ENCODE data around the gene CCDC91.

Gene CCDC91

DNA sequence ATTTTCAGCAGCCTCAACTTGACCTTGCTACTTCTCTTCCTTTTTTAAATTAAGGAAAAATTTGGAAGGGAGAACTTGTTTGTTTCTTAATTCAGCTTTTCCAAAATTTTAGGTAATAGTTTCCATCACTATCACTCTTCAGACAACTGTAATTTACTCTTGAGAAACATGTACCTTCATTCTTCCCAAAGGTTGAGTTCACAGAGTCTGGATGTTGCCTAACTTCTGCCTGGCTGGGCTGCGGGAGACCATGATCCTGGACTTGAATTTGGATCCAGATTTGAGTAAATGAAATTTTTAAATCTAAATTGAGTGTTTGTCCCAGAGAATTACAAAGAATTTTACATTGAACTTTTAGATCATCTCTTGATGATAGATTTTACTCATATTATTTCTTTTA lies 193.1 kb downstream of the CCDC91 start:
- H3K4me3 Mint-ChIP-seq: no peak overlapping the region

DNA sequence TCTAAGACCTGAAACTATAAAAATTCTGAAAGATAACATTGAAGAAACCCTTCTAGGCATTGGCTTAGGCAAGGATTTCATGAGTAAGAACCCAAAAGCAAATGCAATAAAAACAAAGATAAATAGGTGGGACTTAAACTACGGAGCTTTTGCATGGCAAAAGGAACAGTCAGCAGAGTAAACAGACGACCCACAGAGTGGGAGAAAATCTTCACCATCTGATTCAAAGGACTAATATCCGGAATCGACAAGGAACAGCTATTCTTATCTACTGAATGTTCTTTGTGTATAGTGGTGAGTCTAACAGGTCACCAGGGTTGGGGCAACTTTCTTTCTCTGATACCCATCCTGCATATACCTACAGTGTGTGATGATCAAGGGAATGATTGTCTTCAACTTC lies 198.6 kb downstream of the CCDC91 start:
- no peak for ATAC-seq (replicated peaks)
- no peak for DNase-seq
- no peak overlapping the region for H3K27ac Mint-ChIP-seq
- H3K36me3 Mint-ChIP-seq (ENCODE audit: insufficient read depth): peaks cover 3% of the 10 kb centered on the region
- no peaks in the 10 kb centered on the region for H3K27me3 Mint-ChIP-seq
- no peaks in the 10 kb centered on the region for H3K9me3 Mint-ChIP-seq
- H3K4me3 Mint-ChIP-seq: no peak overlapping the region
- H3K4me1 Mint-ChIP-seq (ENCODE audit: low read depth in 2 of 2): no peaks in the 10 kb centered on the region

More for the DNA sequence above, 193.1 kb downstream of the CCDC91 start:
- no peak for ATAC-seq (replicated peaks)
- no peaks in the 10 kb centered on the region for H3K27me3 Mint-ChIP-seq
- no peaks in the 10 kb centered on the region for H3K4me1 Mint-ChIP-seq (ENCODE audit: low read depth in 2 of 2)
- no peak overlapping the region for H3K27ac Mint-ChIP-seq
- no peaks in the 10 kb centered on the region for H3K9me3 Mint-ChIP-seq
- DNase-seq: no peak
- H3K36me3 Mint-ChIP-seq (ENCODE audit: insufficient read depth): no peaks in the 10 kb centered on the region

DNA sequence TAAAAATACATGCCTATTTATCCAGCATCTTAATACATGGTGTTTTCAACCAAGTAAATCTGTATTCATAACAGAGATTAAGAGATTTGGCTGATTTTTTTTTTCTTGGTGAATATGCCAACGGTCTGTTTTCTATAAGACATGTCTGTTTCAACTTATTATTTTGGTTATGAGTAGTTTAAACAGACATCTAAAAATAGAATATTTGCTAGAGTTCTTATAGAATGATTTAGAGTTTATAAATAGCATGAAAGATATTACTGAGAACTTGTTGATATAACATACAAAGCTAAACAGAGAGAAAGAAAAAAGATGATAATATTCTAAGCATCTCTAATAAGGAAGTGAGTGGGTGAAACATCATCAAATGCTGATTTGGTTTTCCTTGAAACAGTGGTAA lies 199.9 kb downstream of the CCDC91 start:
- Mint-ChIP-seq H3K9me3 (no peaks in the 10 kb centered on the region), H3K36me3 (ENCODE audit: insufficient read depth) (peaks cover 3% of the 10 kb centered on the region), H3K27me3 (no peaks in the 10 kb centered on the region), H3K4me3 (no peak overlapping the region), H3K27ac (no peak overlapping the region), H3K4me1 (ENCODE audit: low read depth in 2 of 2) (no peaks in the 10 kb centered on the region)
- ATAC-seq (replicated peaks): no peak
- no peak for DNase-seq

DNA sequence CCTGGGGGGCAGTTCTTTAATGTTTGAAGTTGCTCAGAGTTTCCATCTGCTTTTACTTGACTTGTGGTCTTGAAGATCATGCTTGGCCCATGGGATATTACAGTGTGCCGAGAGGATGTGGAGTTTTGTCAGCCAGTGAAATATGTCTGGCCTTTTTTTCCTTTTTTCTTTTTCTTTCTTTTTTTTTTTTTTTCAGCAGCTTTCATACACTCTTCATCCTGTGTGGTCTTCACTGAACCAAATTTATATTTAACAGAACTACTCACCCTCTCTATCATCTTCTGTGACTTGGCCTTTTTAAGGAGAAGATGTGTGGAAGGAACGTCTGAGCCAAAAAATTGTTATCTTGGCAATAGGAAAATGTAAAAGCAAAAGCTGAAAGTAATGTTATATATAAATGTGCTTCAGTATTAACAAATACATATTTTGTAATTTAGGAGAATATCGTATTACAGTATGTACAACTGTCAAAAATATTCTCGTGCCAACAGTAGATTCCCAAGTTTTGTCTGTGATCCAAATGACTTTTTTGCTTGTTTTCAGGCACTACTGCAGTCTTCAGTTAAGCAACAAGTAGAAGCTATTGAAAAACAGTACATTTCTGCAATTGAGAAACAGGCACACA lies 200.6 kb downstream of the CCDC91 start:
- no peak overlapping the region for H3K27ac Mint-ChIP-seq
- H3K4me3 Mint-ChIP-seq: no peak overlapping the region
- no peaks in the 10 kb centered on the region for H3K4me1 Mint-ChIP-seq (ENCODE audit: low read depth in 2 of 2)
- no peak for ATAC-seq (replicated peaks)
- no peaks in the 10 kb centered on the region for H3K27me3 Mint-ChIP-seq
- no peak for DNase-seq
- no peaks in the 10 kb centered on the region for H3K9me3 Mint-ChIP-seq
- peaks cover 3% of the 10 kb centered on the region for H3K36me3 Mint-ChIP-seq (ENCODE audit: insufficient read depth)

DNA sequence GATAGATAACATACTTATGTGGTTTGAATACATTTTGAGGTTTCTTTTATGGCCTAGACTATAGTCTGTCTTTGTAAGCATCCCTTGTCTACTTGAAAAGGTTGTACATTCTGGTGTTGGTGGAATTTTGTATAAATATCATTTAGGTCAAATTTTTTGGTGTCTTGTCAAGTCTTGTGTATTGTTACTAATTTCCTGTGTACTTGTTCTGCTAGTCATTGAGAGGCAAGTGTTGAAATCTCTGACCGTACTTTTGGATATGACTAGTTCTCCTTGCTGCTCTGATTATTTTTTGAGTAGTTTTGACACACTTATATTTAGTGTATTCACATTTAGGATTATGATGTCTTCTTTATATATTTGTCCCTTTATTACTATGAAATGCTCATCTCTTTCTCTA lies 219.6 kb downstream of the CCDC91 start:
- DNase-seq (no peak), ATAC-seq (replicated peaks) (no peak)
- H3K27ac Mint-ChIP-seq: no peak overlapping the region
- H3K27me3 Mint-ChIP-seq: no peaks in the 10 kb centered on the region
- H3K36me3 Mint-ChIP-seq (ENCODE audit: insufficient read depth): peaks cover 11% of the 10 kb centered on the region
- no peak overlapping the region for H3K4me3 Mint-ChIP-seq
- no peaks in the 10 kb centered on the region for H3K9me3 Mint-ChIP-seq
- peaks cover 0 to 17% of the 10 kb centered on the region in 2 donors for H3K4me1 Mint-ChIP-seq (ENCODE audit: low read depth in 2 of 2)

DNA sequence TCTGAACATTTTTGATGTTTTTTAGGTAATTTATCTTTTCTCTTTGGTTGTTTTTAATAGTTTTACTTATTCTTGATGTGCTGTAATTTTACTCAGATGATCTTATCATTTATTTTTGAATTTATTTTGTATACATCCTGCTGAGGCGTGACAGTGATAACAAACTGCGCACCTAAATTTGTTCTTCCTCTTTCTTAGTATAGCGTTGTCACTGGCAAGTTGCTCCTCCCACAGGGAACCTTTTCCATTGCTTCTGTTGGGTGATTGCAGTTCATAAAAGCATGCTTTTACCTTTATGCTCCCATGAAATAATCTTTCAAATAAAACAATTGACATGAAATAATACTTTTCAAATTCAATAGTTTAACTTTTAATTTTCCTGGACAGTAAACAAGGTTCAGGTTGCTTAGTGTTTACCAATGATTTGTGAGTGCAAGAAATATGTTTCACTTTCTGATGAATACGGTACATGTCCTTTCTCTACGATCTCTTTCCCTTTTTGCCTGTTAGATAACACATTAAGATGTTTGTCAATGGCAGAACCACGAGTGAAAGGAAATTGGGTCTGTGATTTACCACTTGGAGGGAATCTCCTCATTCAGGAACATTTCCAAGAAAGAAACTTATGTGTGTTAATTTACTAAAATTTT lies 223.3 kb downstream of the CCDC91 start:
- peaks cover 10% of the 10 kb centered on the region for H3K36me3 Mint-ChIP-seq (ENCODE audit: insufficient read depth)

DNA sequence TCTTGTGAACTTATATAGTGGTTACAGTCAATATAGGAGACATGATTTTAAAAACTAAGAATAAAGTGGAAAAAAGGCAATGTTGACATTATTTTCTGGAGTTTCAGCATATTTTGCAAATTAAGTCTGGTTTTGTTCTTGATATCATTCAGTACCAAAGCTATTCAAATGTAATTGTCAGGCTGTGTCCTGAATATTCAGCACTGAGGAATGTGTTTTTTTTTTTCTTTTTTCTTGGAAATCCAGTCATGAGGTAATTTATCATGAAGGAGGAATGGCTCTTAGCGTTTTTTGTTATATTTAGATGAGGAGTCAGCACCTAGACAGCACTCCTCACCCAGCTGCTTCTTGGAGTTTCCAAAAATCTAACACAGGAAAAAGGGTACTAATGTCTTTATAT lies 225.5 kb downstream of the CCDC91 start:
- peaks cover 0 to 16% of the 10 kb centered on the region in 2 donors for H3K4me1 Mint-ChIP-seq (ENCODE audit: low read depth in 2 of 2)
- H3K9me3 Mint-ChIP-seq: no peaks in the 10 kb centered on the region
- ATAC-seq (replicated peaks) (no peak), DNase-seq (no peak)
- no peak overlapping the region for H3K27ac Mint-ChIP-seq
- H3K4me3 Mint-ChIP-seq: no peak overlapping the region
- no peaks in the 10 kb centered on the region for H3K27me3 Mint-ChIP-seq
- peaks cover 10% of the 10 kb centered on the region for H3K36me3 Mint-ChIP-seq (ENCODE audit: insufficient read depth)

More for the DNA sequence above, 223.3 kb downstream of the CCDC91 start:
- H3K9me3 Mint-ChIP-seq: no peaks in the 10 kb centered on the region
- no peak overlapping the region for H3K4me3 Mint-ChIP-seq
- DNase-seq: no peak
- no peaks in the 10 kb centered on the region for H3K27me3 Mint-ChIP-seq
- ATAC-seq (replicated peaks): no peak
- H3K4me1 Mint-ChIP-seq (ENCODE audit: low read depth in 2 of 2): peaks cover 0 to 21% of the 10 kb centered on the region in 2 donors
- H3K27ac Mint-ChIP-seq: peak overlapping the region in 1 of 2 donors; percentile 74

DNA sequence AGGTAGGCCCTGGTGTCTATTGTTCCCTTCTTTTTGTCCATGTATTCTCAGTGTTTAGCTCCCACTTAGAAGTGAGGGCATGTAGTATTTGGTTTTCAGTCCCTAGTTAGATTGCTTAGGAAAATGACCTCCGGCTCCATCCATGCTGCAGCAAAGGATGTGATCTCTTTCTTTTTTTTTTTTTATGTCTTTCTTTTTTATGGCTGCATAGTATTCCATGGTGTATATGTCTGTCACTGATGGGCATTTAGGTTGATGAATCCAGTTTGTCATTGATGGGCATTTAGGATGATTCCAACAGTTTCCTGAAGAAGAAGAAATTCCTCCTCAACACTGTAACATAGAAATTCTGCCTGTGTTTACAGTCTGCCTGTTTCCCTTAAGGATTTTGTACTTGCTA lies 231.1 kb downstream of the CCDC91 start:
- H3K9me3 Mint-ChIP-seq: peaks cover 0 to 2% of the 10 kb centered on the region in 2 donors
- H3K4me1 Mint-ChIP-seq (ENCODE audit: low read depth in 2 of 2): peaks cover 5 to 13% of the 10 kb centered on the region in 2 donors
- no peaks in the 10 kb centered on the region for H3K36me3 Mint-ChIP-seq (ENCODE audit: insufficient read depth)
- H3K4me3 Mint-ChIP-seq: no peak overlapping the region
- DNase-seq (no peak), ATAC-seq (replicated peaks) (no peak)
- H3K27ac Mint-ChIP-seq: no peak overlapping the region
- no peaks in the 10 kb centered on the region for H3K27me3 Mint-ChIP-seq

DNA sequence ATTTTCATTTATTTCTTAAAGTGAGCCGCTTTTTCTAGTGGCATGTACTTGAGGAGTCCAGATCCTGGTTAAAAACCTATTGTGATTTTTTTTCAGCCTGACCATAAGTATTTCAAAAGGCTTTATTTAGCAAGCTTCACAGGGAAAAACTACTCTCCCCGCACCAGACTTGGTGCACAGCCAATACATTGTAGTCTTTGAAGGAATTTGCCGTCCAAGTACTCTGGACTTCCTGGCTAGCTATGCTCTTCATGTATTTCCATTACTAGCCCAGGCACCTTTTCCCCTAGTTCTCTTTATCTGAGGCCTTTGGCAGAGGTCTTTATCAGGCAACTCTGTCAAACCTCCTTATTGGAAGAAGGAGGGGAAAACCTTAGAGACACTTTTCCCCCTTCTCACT lies 234.7 kb downstream of the CCDC91 start:
- Mint-ChIP-seq H3K36me3 (ENCODE audit: insufficient read depth) (no peaks in the 10 kb centered on the region), H3K27ac (no peak overlapping the region), H3K4me3 (no peak overlapping the region), H3K27me3 (no peaks in the 10 kb centered on the region), H3K4me1 (ENCODE audit: low read depth in 2 of 2) (peaks cover 5 to 13% of the 10 kb centered on the region in 2 donors), H3K9me3 (peaks cover 0 to 2% of the 10 kb centered on the region in 2 donors)
- ATAC-seq (replicated peaks) (no peak), DNase-seq (no peak)

DNA sequence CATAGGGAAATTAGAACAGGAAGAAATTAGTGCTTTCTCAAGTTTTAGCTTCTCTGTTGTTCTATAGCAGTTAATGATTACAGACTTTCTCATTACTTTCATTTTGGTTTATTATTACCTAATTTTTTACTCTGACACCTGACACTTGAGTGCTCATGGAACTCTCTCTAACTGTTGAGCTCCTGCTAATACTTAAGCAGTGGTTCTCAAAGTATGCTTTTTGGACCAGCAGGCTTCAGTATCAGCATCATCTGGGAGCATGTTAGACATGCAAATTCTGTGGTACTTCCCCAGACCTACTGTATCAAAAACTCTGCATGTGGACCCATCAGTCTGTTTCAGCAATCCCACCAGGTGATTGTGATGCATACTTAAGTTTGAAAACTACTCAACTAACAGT lies 235.3 kb downstream of the CCDC91 start:
- Mint-ChIP-seq H3K4me1 (ENCODE audit: low read depth in 2 of 2) (peaks cover 5 to 13% of the 10 kb centered on the region in 2 donors), H3K27me3 (no peaks in the 10 kb centered on the region), H3K9me3 (peaks cover 0 to 2% of the 10 kb centered on the region in 2 donors), H3K4me3 (no peak overlapping the region), H3K27ac (no peak overlapping the region), H3K36me3 (ENCODE audit: insufficient read depth) (no peaks in the 10 kb centered on the region)
- no peak for ATAC-seq (replicated peaks)
- no peak for DNase-seq

DNA sequence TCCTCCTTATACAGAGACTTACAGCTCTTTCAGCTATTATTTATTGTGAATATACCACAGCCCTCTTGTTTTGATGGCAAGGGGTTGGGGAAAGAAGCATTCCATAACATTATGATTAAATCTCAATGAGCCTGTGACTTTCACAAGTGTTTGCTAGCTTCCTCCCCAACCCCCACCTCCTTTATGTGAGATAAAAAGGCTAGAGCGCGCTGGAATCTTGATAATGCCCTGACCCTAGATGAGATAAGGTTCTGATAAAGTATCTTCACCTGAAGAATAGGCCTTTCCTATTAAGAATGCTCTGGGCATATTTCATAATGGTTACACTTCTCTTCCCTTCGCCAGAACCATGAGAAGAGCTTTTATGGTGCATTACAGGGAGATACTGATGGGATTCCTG lies 236.8 kb downstream of the CCDC91 start:
- no peak overlapping the region for H3K27ac Mint-ChIP-seq

DNA sequence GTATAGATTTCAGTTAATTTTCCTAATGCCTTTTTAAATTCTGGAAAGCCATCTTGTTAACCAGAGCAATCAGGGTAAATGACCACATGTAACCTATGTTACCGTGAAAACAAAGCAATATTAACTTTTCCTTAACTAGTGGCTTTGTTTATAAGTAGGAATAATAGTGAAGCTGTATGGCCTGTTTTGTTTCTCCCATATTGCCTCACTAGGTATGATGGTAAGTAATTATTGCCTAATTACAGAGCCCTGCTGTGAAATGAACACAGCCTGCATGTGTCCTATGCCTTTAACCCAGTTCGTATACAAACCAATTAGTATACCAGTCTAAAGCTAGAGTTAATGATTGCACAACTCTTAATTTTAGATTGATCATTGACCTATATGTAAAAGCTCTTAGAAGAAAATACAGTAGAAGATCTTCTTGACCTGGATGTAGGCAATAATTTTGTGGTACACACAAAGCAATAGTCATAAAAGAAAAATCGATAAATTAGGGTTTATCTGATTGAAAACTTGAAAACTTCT lies 249.9 kb downstream of the CCDC91 start:
- Mint-ChIP-seq H3K27ac (no peak overlapping the region), H3K4me1 (ENCODE audit: low read depth in 2 of 2) (peaks cover 0 to 6% of the 10 kb centered on the region in 2 donors), H3K4me3 (no peak overlapping the region), H3K36me3 (ENCODE audit: insufficient read depth) (peaks cover 3% of the 10 kb centered on the region), H3K27me3 (no peaks in the 10 kb centered on the region), H3K9me3 (no peaks in the 10 kb centered on the region)
- no peak for DNase-seq
- ATAC-seq (replicated peaks): no peak

More for the DNA sequence above, 236.8 kb downstream of the CCDC91 start:
- no peak overlapping the region for H3K4me3 Mint-ChIP-seq
- DNase-seq: no peak
- H3K36me3 Mint-ChIP-seq (ENCODE audit: insufficient read depth): no peaks in the 10 kb centered on the region
- no peak for ATAC-seq (replicated peaks)
- no peaks in the 10 kb centered on the region for H3K27me3 Mint-ChIP-seq
- H3K9me3 Mint-ChIP-seq: no peaks in the 10 kb centered on the region
- peaks cover 5 to 13% of the 10 kb centered on the region in 2 donors for H3K4me1 Mint-ChIP-seq (ENCODE audit: low read depth in 2 of 2)

DNA sequence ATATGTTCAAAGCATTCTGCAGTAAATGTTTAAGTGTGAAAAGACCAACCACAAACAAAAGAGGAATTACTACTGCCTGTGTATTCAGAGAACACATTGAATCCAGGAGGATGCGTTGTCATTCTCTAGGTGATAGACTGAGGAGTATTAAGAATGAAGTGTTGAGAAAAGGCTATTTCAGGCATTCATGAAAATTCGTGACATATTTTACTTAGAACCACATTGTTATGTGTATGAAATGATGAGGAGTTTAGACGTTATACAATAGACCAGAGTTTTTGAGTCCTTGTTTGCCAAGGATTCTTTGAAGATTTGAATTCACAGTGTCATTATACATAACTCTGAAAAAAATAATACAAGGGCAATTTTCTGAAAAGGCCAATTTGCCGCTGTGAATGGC lies 251.8 kb downstream of the CCDC91 start:
- H3K9me3 Mint-ChIP-seq: no peaks in the 10 kb centered on the region

DNA sequence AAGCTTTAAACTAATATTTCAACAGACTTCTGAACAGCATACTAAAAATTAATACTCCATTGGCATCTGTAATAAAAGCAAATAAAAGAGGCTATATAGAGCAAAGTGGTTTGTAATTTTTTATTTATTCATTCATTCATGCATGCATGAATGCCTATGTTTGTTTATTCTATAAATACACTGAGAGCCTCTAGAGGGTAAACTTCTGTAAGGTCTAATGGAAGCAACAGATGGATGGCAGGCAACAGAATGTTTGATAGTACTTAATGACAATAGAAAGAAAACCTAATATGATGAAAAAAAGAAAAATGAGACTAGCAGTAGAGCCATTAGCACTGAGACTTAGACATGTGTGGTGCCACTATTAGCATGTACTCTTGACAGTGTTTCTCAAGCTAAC lies 253.1 kb downstream of the CCDC91 start:
- H3K4me3 Mint-ChIP-seq: no peak overlapping the region
- DNase-seq (no peak), ATAC-seq (replicated peaks) (no peak)
- H3K9me3 Mint-ChIP-seq: no peaks in the 10 kb centered on the region
- H3K36me3 Mint-ChIP-seq (ENCODE audit: insufficient read depth): peaks cover 3% of the 10 kb centered on the region
- H3K27me3 Mint-ChIP-seq: no peaks in the 10 kb centered on the region
- no peak overlapping the region for H3K27ac Mint-ChIP-seq
- peaks cover 0 to 1% of the 10 kb centered on the region in 2 donors for H3K4me1 Mint-ChIP-seq (ENCODE audit: low read depth in 2 of 2)

More for the DNA sequence above, 251.8 kb downstream of the CCDC91 start:
- peaks cover 0 to 4% of the 10 kb centered on the region in 2 donors for H3K4me1 Mint-ChIP-seq (ENCODE audit: low read depth in 2 of 2)
- H3K27me3 Mint-ChIP-seq: no peaks in the 10 kb centered on the region
- H3K4me3 Mint-ChIP-seq: no peak overlapping the region
- DNase-seq: no peak
- H3K27ac Mint-ChIP-seq: no peak overlapping the region
- peaks cover 3% of the 10 kb centered on the region for H3K36me3 Mint-ChIP-seq (ENCODE audit: insufficient read depth)
- no peak for ATAC-seq (replicated peaks)

Data from effector memory CD8-positive, alpha-beta T cell (primary cell).